Stimulated activated CD4-positive, alpha-beta T cell treated with anti-CD3 and anti-CD28 coated beads, Interleukin-15, amount 100 ng/mL, for 1 hour (primary cell): ENCODE data around the gene PRSS36.
"Not testable (repeated sequence)": the region's sequence is repeated elsewhere in the genome, so short reads cannot be mapped to it uniquely, and the experiment has no call there.

Experiments
- DNase-seq, 2 donors: peaks; one replicate each; pipeline ENCODE4 v3.0.0-alpha.2; 2020; ENCODE audit warnings: low read depth in 1 of 2, low spot score in 1 of 2

The PRSS36 gene

GRCh38 chr16:31149894-31150890 lies at the start of gene PRSS36:
TSS of gene PRSS36 (minus strand) at chr16:31150066. CDS start at chr16:31150035, 31 bp downstream.
- no peak for DNase-seq

DNA sequence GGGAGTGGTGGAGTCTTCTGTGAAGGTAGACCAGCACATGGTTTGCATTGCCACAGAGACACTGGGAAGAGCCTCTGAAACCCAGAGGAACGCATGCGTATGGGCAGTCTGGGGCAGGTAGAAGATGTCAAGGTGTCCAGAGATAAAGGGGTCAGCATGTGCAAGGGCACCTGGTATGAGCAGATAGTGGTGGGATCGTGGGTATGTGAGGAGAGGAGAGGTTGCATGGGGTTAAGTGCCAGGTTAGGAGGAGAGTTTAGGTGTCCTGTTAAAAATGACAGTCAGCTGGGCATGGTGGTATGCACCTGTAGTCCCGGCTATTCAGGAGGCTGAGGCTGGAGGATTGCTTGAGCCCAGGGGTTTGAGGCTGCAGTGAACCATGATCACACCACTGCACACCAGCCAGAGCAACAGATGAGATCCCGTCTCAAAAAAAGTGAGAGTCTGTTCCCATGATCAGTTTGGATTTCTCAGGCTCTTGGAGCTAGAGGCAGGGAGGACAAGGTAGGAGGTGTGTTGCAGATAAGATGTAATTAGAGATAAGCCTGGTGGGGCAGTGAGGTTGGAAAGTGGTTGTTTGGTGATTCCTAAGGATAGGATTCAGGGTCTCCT lies 49.7 kb upstream of the PRSS36 start:
- no peak for DNase-seq

GRCh38 chr16:31198207-31198882 lies 48.5 kb upstream of the PRSS36 start:
- DNase-seq, result no peak

- DNase-seq, result no peak
Observed at GRCh38 chr16:31196324-31197088, 46.6 kb upstream of the PRSS36 start.

- DNase-seq, result not testable (repeated sequence)
Observed at GRCh38 chr16:31195861-31196260, 46.0 kb upstream of the PRSS36 start.

DNA sequence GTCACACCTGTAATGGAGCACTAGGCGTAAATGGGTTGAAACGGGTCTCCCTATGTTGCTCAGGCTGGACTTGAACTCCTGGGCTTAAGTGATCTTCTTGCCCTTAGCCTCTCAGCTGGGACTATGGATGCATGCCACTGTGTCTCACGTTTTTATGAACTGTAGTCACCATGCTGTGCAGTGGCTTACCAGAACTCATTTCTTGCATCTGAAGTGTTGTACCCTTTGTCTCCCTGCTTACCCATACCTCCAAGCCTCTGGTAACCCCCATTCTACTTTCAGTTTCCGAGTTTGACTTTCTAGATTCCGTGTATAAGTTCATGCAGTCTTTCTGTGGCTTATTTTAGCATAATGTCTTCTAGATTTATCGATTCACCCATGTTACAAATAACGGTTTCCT lies 45.0 kb upstream of the PRSS36 start:
- DNase-seq, result no peak

- DNase-seq, result no peak
Observed at GRCh38 chr16:31193874-31194273, 44.0 kb upstream of the PRSS36 start.

GRCh38 chr16:31192856-31193642 lies 43.2 kb upstream of the PRSS36 start:
- DNase-seq, result no peak

- DNase-seq, result no peak
Observed at GRCh38 chr16:31191697-31192428, 42.0 kb upstream of the PRSS36 start.

GRCh38 chr16:31190818-31191444 lies 41.1 kb upstream of the PRSS36 start:
- DNase-seq, result no peak

DNA sequence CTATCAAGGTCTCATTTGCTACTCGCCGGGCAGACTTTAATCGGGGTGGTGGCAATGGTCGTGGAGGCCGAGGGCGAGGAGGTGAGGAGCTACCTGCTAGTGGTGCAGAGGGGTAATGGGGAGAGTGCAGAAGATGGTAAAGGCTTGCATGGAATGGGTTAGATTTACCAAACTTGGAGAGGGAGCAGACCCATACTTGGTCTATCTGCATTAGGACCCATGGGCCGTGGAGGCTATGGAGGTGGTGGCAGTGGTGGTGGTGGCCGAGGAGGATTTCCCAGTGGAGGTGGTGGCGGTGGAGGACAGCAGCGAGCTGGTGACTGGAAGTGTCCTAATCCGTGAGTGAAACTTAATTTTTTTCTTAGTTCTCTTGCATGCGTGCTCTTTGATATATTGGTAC lies 40.2 kb upstream of the PRSS36 start:
- DNase-seq, result no peak

DNA sequence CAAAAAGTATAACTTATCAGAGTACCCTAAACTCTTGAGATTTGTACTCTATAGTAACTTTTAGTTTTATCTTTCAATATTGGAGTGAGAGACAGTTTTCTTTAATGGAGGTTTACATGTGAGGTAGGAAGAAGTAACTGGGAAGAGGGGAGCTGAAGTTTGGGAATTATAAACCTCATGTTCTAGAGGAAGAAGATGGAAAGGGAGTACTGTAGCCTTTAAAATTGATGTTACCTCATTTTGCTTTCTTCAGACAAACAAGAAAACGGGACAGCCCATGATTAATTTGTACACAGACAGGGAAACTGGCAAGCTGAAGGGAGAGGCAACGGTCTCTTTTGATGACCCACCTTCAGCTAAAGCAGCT lies 39.5 kb upstream of the PRSS36 start:
- DNase-seq, result no peak

DNA sequence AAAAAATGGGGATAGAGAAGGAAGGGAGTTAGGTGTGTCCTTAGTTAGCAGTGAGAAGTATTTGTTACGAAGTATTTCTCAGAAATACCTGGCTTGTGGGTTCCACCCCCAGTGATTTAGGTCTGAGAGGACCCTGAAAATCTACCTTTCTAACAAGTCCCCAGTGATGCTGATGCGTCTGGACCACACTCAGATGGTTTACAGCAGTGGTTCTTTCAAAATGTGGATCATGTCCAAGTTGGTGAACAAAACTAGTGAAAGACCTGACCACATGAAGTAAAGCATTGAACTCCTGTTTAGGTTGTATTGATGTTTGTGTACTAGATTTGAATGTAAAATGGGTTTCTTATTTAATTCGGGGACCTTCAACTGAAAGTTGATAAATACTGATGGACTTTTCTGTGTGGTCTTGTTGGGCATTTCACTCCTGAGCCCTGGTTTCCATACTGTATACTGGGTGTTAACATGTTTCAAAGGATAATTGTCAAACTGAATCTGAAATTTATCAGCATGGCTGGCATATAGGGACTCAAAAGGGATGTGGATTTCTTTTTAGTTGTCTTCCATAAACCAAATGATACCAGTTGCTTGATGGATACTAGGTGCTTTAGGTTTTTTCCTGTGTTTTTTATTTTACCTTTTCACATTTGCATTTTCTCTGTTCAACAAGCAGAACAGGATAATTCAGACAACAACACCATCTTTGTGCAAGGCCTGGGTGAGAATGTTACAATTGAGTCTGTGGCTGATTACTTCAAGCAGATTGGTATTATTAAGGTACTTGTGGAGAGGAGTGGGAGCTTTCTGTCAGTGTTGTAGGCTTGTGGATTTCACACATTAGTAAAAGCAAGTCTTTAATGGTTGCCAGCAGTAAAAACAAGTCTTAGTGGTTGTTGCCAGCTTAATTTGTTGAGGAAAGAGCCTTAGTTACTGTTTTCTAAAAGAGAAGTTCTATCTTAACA lies 38.9 kb upstream of the PRSS36 start:
- DNase-seq, result no peak

DNA sequence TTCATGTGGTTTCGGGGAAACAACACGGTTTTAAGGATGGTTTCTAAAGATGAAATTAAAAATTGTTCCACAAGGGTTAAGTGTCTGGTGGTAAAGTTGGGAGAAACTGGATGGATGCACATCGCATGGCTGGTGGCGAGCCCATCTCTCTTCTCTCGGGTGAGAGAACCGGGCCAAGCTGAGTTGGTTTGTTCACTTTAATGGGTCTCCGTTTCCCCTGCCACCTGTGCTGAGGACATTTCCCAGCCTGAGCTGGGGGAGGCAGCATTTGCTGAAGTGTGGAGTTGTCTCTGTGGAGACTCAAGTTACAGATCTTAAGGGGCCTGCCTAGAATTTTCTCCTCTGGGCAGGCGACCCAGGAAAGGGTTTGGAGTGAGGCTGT lies 37.9 kb upstream of the PRSS36 start:
- no peak for DNase-seq

DNA sequence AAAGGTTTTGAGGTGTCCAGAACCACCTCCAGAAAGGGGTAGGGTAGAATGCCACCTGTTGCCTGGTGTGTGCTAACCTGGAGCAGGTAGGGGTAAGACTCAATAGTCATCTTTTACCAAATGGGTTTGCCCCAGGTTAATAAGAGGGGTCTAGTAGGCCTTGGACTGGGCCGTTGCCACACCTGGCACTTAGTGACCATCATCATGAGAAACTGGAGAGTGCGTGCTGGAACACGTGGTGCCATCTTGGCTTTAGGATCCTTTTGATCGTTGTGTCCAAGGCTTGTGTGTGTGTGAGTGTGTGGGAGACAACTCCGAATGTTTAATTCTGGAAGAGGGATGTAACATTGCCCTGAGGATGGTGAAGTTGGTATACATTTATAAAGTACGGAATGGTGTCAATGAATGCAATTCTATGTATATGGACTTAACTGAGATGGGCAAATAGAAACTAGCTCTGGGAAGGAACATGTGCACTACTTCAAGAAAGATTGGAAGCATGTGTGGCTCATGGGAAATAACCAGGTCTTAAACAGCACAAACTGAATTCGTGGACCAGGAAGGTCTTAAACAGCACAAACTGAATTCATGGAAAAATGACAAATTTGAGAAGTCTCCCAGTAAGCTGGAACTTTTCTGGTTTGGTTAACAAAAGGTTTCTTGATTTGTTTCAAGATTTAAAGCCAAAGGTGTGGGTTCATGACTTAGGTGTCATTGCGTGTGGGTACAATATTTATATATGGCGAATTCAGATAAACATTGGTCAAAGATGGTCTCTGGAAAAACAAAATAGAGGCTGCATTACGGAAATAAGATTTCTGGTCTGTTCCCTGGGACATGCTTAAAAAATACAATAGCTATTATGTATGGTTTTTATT lies 37.3 kb upstream of the PRSS36 start:
- no peak for DNase-seq

GRCh38 chr16:31186176-31186575 lies 36.3 kb upstream of the PRSS36 start:
- DNase-seq, result no peak

DNA sequence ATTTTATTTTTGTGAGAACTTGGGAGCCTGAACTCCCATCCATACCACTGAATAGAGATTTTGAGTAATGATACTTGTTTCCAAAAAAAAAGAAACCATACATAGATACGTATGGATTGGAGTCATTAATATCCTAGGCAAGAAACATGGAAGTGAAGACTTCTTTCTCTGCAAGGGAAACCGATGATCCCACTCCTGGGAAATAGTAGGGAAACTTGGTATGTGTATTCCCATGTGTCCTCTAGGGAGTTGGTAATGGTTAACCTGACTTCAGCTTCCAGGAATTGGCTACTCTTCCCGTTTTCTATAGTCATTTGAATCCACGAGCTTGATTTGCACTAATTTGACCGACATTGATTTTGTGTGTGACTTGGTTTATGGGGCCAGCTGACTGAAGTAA lies 35.5 kb upstream of the PRSS36 start:
- DNase-seq, result no peak
